KOPT-K1 (cell line): Measurements from ENCODE around the gene TFDP2.
"Not testable (repeated sequence)": the region's sequence is repeated elsewhere in the genome, so short reads cannot be mapped to it uniquely, and the experiment has no call there.

Experiments used
- H3K27ac ChIP-seq: fragments of 200-600 bp; sonication (generic); 2 replicates; pipeline ENCODE4 v1.5.1; 2016; ENCODE audit warnings: antibody characterized with exemption, mild to moderate bottlenecking, low read depth, low read length; ENCODE audit not compliant: poor library complexity, severe bottlenecking
- H3K36me3 ChIP-seq: fragments of 200-600 bp; sonication (generic); 2 replicates; pipeline ENCODE4 v1.5.1; 2017; ENCODE audit warnings: antibody characterized with exemption, mild to moderate bottlenecking, low read length, moderate library complexity; ENCODE audit not compliant: insufficient read depth
- H3K9me3 ChIP-seq: fragments of 200-600 bp; sonication (generic); 2 replicates; pipeline ENCODE4 v1.5.1; 2017; ENCODE audit warnings: antibody characterized with exemption, low read length, mild to moderate bottlenecking; ENCODE audit not compliant: insufficient read depth, poor library complexity, severe bottlenecking

The TFDP2 gene

DNA sequence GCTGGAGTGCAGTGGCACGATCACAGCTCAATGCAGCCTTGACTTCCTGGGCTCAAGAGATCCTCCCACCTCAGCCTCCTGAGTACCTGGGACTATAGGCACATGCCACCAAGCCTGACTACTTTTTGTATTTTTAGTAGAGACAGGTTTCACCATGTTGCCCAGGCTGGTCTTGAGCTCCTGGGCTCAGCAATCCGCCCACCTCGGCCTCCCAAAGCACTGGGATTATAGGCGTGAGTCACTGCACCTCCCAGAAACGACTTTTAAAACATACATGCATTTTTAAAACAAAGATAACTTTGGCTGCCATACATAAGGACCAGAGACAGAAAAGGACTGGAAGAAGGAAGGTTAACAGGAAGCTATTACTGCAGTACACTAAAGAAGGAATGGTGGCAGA is 4.8 kb downstream of the TFDP2 start:
- H3K9me3 ChIP-seq, result not testable (repeated sequence)

DNA sequence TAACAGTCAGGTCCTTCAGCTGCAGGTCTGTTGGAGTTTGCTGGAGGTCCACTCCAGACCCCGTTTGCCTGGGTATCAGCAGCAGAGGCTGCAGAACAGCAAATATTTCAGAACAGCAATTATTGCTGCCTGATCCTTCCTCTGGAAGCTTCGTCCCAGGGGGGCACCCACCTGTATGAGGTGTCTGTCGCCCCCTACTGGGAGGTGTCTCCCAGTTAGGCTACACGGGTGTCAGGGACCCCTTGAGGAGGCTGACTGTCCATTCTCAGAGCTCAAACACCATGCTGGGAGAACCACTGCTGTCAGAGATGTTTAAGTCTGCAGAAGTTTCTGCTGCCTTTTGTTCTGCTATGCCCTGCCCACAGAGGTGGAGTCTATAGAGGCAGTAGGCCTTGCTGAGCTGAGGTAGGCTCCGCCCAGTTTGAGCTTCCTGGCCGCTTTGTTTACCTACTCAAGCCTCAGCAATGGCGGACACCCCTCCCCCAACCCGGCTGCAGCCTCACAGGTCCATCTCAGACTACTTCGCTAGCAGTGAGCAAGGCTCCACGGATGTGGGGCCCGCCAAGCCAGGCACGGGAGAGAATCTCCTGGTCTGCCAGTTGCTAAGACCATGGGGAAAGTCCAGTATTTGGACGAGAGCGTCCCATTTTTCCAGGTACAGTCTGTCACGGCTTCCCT is 8.6 kb downstream of the TFDP2 start:
- peaks cover 16% of the 10 kb centered on the region; the same call in 1 of the 2 replicates for H3K36me3 ChIP-seq
- not testable (repeated sequence) for H3K9me3 ChIP-seq, H3K27ac ChIP-seq

More for the DNA sequence above, 4.8 kb downstream of the TFDP2 start:
- H3K36me3 ChIP-seq, result peaks cover 12% of the 10 kb centered on the region; the same call in 1 of the 2 replicates
- H3K27ac ChIP-seq, result not testable (repeated sequence)

DNA sequence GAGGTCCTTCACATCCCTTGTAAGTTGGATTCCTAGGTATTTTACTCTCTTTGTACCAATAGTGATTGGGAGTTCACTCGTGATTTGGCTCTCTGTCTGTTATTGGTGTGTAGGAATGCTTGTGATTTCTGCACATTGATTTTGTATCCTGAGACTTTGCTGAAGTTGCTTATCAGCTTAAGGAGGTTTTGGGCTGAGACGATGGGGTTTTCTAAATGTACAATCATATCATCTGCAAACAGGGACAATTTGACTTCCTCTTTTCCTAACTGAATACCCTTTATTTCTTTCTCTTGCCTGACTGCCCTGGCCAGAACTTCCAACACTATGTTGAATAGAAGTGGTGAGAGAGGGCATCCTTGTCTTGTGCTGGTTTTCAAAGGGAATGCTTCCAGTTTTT is 12.3 kb downstream of the TFDP2 start:
- H3K27ac ChIP-seq, H3K9me3 ChIP-seq: not testable (repeated sequence)
- peaks cover 16% of the 10 kb centered on the region; the same call in 1 of the 2 replicates for H3K36me3 ChIP-seq

DNA sequence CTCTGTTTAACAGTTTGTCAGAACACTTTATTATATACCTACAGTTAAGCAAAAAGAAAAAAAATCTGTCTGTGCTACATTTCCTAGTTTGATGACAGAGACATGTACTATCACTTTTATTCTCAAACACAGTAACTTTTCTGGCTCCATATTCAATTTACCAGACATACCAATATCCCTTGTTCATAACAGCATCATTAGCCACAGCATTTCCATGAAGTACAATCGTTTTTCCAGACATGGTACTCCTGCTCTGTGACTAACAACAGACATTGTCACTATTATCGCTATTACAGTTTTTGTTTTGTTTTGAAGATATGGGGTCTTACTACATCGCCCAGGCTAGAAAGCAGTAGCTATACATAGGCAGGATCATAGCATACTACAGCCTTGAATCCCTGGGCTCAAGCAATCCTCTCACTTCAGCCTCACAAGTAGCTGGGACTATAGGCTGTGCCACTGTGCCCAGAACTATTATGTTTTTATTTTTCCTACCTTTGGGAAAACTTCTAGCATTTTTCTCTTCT is 14.5 kb downstream of the TFDP2 start:
- Histone ChIP-seq H3K9me3 (peaks cover 3% of the 10 kb centered on the region), H3K27ac (no peak overlapping the region), H3K36me3 (0 out of 2 replicates have a peak, but pooled peaks cover 5% of the 10 kb centered on the region)

DNA sequence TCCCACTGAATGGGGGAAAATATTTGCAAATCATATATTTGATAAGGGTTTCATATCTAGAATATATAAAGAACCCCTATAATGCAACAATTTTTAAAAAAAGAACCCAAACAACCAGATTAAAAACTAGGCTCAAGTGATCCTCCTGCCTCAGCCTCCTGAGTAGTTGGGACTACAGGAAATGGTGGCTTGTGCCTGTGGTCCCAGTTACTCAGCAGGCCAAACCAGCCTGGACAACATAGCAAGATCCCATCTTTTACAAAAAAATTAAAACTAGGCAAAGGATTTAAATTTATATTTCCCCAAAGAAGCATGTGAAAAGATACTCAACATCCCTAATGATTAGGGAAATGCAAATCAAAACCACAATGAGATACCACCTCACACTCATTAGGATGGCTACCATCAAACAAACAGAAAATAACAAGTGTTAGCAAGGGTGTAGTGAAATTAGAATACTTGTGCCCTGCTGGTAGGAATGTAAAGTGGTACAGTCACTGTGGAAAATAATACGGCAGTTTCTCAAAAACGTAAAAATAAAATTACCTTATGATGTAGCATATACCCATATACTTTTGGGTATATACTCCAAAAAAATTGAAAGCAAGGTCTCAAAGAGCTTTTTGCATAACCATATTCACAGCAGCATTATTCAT is 19.7 kb downstream of the TFDP2 start:
- Histone ChIP-seq H3K27ac (no peak overlapping the region), H3K9me3 (no peaks in the 10 kb centered on the region), H3K36me3 (no peaks in the 10 kb centered on the region)

DNA sequence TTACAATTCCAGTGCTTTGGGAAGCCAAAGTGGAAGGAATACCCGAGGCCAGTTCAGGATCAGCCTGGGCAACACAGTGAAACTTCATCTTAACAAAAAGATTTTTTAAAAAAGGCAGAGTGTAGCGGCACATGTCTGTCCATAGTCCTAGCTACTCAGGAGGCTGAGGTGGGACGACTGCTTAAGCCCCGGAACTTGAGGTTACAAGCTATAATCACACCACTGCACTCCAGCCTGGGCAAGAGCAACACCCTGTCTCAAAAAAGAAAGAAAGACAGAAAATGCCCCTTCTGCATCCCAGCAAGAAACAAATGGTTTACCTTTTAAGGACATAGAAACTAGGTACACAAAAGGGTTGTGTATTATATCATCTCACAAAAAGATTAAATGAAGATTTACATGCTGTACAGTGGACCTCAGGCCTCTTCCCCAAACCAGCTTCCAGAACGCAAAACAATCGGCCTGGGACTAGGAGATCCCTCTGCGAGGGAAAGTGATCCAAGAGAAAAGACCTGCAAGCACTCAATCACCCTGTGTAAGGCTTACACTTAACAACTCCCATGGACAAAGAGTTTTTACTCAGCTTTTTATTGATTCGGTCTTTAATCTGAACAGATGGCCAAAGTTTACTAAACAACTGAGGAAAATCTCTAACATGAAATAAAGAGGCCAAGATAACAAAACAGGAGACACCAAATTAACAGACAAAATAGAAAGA is 21.2 kb downstream of the TFDP2 start:
- Histone ChIP-seq H3K27ac (peak overlapping the region; percentile 28), H3K9me3 (no peaks in the 10 kb centered on the region), H3K36me3 (no peaks in the 10 kb centered on the region)

DNA sequence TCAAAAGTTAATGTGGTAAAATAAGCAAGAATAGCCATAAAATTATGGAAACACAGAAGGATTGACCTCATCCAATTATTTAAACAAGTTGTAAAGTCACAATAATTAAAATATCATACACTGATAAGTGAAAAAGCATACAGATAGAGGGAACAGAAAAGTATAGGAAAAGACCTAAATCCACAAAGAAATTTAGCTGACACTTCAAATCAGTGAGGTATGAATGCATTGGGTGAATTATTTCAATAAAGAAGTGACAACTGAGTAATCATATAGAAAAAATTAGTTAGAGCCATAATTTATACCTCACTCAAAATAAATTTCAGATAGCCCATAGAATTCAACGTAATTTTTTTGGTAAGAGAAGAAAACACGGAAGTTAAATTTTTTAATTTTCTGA is 25.1 kb downstream of the TFDP2 start:
- peak overlapping the region; percentile 37 for H3K27ac ChIP-seq
- H3K9me3 ChIP-seq, result no peaks in the 10 kb centered on the region
- no peaks in the 10 kb centered on the region for H3K36me3 ChIP-seq

DNA sequence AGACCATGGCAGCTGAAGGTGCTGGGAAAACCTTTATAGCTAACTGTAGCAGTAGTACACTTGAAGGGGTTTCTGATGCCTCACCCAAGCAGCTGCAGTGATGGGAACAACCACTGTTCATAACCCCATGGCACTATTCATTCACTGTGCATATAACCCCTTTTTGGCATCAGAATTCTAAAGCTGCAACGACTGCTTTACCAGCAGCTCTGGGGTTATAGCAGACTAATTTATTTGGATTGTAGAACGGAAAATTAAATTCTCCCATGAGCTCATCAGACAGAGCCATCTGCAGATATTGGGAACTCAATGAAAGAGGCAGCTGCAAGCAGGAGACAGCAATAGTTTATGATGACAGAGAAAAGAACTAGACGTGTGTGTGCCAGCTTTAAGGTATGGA is 28.6 kb downstream of the TFDP2 start:
- H3K36me3 ChIP-seq, result no peaks in the 10 kb centered on the region
- H3K27ac ChIP-seq, result peak overlapping the region; percentile 53
- no peaks in the 10 kb centered on the region for H3K9me3 ChIP-seq

DNA sequence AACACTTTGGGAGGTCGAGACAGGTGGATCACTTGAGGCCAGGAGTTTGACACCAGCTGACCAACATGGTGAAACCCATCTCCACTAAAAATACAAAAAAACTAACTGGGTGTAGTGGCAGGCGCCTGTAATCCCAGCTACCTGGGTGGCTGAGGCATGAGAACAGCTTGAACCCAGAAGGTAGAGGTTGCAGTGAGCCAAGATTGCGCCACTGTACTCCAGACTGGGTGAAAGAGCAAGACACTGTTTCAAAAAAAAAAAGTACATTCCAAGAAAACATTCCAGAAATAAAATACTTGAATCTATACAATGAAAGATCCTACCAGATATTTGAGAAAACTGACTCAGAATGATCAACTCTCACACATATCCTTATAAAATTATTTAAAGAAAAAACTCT is 30.4 kb downstream of the TFDP2 start:
- no peaks in the 10 kb centered on the region for H3K9me3 ChIP-seq
- H3K27ac ChIP-seq, result peak overlapping the region; percentile 51

DNA sequence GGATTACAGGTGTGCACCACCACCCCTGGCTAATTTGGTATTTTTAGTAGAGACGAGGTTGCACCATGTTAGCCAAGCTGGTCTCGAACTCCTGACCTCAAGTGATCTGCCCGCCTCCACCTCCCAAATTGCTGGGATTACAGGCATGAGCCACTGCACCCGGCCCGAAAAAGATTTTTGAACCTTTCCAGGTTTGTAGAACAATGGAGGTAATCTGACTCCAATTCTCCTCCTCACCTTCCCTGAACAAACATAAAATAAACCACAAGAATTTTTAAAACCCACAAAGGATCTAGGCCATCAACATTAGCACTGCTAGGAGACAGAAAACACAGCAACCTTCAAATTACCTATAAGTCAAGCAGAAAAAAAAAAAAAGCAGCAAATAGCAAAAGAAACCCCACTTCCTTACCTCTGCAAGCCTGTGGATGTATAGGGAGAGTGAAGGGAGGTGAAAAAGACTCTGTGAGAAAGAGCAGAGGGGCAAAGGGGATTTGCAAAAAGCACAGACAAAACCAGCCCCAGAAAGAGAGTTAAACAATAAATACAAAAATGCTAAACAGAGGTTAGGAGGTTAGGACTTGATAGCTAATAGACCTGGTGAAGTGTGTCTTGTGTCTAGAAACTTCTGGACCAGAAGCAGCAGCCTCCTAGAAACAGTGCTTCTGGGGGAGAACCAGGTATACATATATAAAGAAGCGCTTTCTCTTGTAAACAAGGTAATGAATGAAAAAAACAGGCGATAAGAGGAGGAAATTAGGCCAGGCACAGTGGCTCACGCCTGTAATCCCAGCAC is 32.1 kb downstream of the TFDP2 start:
- Histone ChIP-seq H3K27ac (peak overlapping the region; percentile 51), H3K9me3 (peaks cover 4% of the 10 kb centered on the region), H3K36me3 (no peaks in the 10 kb centered on the region)

More for the DNA sequence above, 30.4 kb downstream of the TFDP2 start:
- no peaks in the 10 kb centered on the region for H3K36me3 ChIP-seq

DNA sequence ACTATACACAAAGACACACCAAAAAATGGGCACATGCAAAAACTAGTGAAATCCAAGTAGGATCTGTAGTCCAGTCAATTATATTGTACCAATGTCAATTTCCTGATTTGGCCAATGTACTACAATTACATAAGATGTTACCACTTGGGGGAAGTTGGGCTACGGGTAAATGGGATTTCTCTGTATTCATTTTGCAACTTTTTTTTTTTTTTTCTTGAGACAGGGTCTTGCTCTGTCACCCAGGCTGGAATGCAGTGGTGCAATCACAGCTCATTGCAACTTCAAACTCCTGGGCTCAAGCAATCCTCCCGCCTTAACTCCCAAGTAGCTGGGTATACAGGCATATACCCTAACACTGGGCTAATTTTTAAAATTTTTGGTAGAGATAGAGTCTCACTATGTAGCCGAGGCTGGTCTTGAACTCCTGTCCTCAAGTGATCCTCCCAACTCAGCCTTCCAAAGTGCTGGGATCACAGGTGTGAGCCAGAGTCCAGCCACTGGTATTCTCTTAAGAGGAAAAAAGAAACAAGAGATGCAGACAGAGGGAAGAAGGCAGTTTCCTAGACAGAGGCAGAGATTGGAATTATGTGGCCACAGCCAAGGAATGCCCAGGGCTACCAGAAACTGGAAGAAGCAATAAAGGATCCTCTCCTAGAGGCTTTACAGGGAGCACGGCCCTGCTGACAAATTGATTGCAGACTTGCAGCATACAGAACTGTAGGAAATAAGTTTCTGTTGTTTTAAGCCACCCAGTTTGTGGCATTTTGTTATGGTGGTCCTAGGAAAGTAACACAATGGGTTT is 33.3 kb downstream of the TFDP2 start:
- H3K27ac ChIP-seq, result peak overlapping the region; percentile 3
- peaks cover 10% of the 10 kb centered on the region for H3K9me3 ChIP-seq
- H3K36me3 ChIP-seq, result no peaks in the 10 kb centered on the region

DNA sequence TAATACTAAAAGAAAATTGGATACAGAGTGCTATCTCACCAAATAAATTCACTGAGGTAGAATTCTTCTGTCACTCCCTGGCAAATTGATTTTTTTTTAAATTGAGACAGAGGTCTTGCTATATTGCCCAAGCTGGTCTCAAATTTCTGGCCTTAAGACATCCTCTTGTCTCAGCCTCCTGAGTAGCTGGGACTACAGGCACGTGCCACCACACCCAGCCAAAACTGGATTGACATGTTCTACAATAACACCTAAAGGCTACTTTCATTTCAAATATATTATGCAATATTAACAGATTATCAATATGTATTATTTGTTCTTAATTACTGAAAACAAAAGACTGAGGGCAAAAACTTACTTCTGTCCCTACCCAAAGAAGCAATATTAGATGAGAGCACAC is 36.7 kb downstream of the TFDP2 start:
- Histone ChIP-seq H3K9me3 (peaks cover 10% of the 10 kb centered on the region), H3K27ac (no peak overlapping the region), H3K36me3 (no peaks in the 10 kb centered on the region)

DNA sequence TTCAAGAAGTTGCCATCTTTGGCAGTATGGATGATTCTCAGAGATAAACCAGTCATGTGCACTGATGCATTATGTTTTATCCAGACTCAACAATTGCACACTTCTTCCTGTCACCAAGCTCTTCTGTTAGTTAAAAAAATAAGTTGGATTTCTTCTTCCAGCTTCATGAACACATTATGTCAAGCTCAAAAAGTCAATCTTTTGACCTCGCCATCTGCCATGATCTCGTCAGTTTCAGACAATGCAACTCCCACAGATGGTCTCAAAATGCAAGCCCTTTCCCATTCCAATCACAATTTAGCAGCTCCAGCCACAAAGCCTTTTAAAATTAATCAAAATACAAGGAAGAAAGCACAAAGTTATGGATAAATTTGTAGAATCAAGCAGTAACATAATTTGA is 42.8 kb downstream of the TFDP2 start:
- Histone ChIP-seq H3K27ac (peak overlapping the region; percentile 59), H3K9me3 (peaks cover 1% of the 10 kb centered on the region), H3K36me3 (no peaks in the 10 kb centered on the region)

DNA sequence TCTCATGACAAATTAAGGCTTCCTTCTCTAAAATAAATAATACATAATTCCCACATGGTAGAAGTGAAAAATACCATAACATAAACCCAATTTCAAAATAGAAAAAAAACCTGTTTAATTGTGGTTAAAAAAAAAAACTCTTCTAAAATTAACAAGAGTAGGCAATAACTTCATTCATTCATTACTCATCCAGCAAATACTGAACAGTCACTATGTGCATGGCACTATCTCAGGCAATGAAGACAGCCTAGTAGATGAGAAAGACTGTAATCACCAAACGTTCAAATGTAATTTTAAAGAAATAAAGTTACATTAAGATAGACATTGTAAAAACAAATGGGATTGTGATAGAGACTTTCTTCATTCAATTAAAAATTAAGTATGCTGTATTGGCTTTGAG is 43.4 kb downstream of the TFDP2 start:
- Histone ChIP-seq H3K27ac (peak overlapping the region; percentile 59), H3K9me3 (no peaks in the 10 kb centered on the region), H3K36me3 (no peaks in the 10 kb centered on the region)
